GM20431 (cell line): Measurements from ENCODE around the gene ARHGEF33.

Source experiments
- in situ Hi-C: fragments of 300-500 bp; cut with MseI, MboI; formaldehyde crosslinking; loops from one replicate; pipeline ENCODE4 v1.15.0; 2020; ENCODE audit warnings: low sequenced_read_pairs; ENCODE audit not compliant: unreplicated experiment

ARHGEF33 gene

DNA sequence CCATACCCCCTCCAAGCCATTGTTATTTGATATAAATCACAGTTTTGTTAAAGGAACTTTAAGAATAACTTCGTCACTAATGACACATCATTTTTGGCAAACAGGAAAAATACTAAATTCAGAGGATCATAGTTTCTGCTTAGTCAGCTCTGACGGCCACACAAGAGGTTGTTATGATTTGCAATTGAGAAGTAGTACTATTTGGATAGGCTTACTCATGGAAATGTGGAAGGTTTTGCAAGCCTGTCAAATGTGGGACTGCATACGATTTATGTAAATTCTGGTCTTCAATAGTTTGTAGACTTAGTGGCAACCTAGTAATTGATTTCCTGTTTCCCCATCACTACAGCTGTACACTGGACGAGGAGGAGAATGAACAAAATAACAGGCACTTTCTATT, 108.1 kb downstream of the ARHGEF33 start:
- in situ Hi-C loops, result no loop called here

GRCh38 chr2:39000552-39000951, 110.9 kb downstream of the ARHGEF33 start:
- in situ Hi-C loops, result no loop called here

GRCh38 chr2:39007875-39008504, 118.3 kb downstream of the ARHGEF33 start:
- in situ Hi-C loops, result no loop called here

GRCh38 chr2:39008665-39009064, 119.0 kb downstream of the ARHGEF33 start:
- in situ Hi-C loops, result no loop called here

- in situ Hi-C loops, result no loop called here
These were observed 124.2 kb downstream of the ARHGEF33 start for GRCh38 chr2:39013871-39014270.

GRCh38 chr2:39015424-39015823, 125.7 kb downstream of the ARHGEF33 start:
- in situ Hi-C loops, result no loop called here

DNA sequence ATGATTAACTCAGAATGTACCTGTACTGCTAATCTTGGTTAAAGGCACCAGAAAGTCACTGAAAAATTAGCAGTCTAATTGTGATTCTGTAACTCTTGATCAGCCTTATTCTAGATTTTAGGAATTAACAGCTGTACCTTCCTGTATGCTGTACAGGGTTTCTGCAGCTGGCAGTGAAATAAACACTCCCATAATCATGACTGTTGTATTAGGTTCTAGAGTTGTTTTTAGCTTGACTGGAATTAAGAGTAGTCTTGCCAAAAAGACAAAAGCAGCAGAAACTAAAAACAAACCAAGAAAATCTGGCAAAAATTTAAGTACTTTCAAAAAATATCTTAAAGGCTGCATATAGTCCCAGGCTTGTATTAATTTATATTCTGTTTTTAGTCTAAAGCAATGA, 127.7 kb downstream of the ARHGEF33 start:
- in situ Hi-C loops, result no loop called here

GRCh38 chr2:39018638-39019037, 129.0 kb downstream of the ARHGEF33 start:
- in situ Hi-C loops, result no loop called here

DNA sequence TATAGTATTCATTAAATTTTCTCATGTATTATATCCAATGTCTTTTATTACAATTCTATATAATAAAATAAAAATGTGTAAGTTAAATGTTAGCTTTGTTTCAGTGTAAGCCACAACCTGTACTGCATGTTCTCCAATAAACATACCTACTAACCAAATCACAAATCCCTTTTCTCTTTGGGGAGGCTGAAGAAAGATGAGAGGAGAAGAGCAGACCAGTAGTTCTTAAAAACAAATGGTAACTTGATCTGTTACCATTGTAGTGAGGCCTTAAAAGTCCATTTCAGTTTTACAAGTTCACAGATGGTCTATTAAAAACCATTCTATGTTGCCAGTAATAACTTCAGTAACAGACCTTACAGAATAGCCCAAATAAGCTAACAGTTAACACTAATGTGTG, 130.7 kb downstream of the ARHGEF33 start:
- in situ Hi-C loops, result no loop called here

GRCh38 chr2:39022642-39023235, 133.1 kb downstream of the ARHGEF33 start:
- in situ Hi-C loops, result no loop called here

GRCh38 chr2:39023649-39024048, 134.0 kb downstream of the ARHGEF33 start:
- in situ Hi-C loops, result no loop called here

DNA sequence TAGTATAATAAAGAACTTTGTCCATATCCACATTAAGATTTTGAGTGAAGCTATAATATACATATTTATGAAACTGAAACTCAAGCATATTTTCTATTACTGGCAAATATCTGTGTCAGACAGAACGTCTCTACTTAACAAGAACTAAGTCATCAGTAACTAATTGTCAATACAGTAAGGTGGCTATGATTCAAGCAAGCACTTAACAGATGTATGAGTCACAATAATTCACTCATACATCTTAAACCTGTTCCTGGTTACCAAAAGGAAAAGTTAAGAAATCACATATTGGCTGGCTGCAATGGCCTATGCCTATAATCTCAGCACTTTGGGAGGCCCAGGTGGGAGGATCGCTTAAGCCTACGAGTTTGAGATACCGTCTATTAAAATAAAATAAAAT, 135.2 kb downstream of the ARHGEF33 start:
- in situ Hi-C loops, result no loop called here
